HG03108 (cell line): ENCODE data around the gene FN3K.
"Not testable (repeated sequence)": the region's sequence is repeated elsewhere in the genome, so short reads cannot be mapped to it uniquely, and the experiment has no call there.

Source experiments
- ATAC-seq: cut with Tn5 transposase; IDR thresholded peaks from one replicate; pipeline ENCODE4 v1.9.1; 2021; ENCODE audit warnings: moderate library complexity; ENCODE audit not compliant: unreplicated experiment

FN3K gene

DNA sequence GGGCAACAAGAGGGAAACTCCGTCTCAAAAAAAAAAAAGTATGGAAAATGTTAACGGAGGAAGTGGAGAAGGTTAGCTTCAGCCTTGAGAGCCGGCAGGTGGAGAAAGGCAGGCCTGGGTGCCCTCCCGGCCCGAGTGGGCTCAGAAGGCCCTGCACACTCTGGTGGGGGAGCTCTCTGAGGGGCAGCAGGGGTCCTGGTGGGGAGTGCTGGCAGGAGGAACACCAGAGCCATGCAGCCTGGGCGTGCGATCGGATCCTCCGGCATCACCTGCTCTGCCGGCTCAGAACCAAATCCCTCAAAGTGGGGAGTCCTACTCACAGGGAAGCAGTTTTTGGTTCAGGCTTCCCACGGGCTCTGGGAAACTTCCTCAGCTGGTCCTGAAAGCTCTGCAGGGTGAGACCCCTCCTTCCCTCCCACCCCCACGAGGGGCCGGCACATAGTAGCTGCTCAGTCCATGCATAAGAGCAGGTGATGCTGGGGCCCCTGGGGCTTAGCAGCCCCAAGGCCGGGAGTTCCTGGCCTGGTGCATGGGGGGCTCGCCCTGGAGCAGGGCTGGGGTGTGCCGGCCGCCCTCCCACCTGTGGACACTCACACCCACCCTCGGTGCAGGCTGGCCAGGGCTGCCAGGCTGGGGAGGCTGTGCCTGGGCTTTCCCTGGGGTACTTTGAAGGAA is 1.2 kb downstream of the FN3K start:
- ATAC-seq = no peak

DNA sequence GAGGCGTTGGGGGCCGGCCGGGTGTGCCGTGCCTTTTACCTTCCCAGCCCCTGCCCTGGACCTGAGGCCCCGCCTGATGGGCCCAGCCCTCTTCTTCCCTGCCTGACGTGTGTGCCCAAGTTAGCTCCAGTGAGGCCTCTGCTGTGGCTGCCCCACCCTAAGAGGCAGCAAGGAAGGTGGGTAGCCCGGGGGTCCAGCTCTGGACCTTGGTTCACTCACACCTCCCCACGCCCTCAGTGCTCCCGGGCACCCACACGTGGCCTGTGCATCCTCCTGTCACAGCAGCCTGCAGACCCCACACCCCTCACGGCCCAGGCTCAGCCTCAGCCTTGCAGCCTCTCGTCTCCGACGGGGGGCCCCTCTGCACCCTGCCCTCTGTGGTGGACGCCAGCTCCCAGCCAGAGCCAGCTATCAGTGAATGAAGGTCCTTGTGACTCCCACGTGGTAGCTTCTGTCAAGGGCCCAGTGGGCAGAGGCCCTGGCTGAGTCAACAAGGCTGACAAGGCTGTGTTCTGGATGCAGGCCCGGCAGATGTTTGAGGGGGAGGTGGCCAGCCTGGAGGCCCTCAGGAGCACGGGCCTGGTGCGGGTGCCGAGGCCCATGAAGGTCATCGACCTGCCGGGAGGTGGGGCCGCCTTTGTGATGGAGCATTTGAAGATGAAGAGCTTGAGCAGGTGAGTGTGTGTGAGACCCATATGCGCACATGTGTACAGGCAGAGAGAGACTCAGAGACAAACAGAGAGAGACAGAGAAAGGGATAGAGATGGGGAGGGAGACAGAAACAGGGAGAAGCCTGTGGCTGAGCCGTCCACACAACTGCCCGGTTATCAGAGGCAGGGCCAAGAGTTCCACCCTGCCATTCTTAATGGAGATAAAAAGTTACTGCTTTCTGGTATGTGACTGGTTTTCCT is 2.8 kb downstream of the FN3K start:
- ATAC-seq = no peak

DNA sequence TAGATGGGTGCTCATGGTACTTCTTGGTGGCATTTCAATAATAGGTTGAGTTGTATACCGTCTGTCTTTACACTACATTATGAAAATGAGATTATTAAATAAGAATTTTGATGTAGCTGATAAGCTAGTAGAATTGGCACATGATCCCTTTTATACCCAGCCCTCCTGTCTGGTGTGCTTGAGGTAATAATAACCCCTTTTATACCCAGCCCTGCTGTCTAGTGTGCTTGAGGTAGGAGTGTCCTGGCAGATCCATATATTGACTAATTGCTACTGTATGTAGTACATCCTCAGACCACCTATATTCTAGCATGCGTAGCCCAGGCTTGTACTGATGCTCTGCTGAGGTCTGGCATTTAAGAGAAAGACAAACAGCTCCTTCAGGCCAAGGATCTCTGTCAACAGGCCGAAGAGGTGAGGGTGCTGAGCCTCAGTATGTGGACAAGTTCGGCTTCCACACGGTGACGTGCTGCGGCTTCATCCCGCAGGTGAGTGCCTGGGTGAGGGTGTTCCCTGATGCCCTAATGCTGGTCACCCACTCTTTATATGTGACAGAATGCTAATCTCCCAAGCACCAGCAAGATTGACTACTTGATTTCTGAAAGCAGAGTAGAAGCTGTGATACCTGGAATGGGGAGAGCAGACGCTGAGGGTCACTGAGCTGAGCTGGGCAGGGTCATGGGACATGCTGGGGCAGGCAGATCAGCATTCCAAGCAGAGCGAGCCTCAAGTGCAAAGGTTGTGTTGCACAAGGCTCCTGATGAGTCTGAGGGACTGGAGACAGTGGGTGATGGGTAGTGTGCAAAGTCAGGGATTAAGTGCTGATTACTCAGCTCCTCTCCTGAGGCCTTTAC is 5.7 kb downstream of the FN3K start:
- no peak for ATAC-seq

DNA sequence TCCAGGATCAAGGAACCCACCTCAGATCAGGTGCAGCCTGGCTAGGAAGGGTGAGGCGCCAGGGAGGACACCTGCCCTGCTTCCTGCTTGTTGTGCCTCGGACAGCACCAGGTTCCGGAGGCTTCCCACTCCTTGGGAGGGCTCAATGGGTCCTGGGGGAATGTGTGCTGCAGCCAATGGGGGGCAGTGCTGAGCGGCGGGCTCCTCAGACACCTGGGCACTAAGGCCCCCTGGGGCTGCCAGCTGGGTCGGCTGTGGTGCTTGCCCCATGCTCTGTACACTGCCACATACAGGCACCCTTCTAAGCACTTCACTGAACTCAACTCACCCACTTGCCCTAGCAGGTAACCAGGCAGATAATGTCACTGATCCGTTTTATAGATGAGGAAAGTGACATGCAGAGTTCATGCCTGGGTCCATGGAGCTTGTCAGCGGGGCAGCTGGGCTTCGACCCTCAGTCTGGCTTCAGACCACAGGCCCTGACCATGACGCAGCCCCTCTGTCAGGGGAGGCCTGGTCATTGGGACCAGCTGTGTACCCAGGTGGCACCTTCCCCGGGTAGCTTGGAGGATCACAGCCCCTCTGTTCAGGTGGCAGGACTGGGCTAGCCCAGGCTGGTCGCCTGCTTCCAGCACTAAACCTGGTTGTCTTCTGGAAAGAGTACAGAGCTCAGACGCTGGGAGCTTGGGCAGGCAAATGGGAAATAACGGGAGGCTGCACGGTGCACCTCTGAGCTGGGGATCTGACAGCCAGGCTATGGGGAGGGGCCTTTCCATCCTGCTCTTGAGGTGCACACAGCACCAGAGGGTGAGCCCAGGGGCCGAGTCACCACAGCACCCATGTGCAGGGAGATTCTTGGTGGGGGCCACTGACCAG is 8.2 kb downstream of the FN3K start:
- ATAC-seq = no peak

DNA sequence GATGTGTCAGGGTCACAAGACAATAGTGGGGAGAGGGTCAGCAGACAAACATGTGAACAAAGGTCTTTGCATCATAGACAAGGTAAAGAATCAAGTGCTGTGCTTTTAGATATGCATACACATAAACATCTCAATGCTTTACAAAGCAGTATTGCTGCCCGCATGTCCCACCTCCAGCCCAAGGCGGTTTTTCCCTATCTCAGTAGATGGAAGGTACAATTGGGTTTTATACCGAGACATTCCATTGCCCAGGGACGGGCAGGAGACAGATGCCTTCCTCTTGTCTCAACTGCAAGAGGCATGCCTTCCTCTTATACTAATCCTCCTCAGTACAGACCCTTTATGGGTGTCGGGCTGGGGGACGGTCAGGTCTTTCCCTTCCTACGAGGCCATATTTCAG is 9.3 kb downstream of the FN3K start:
- not testable (repeated sequence) for ATAC-seq

DNA sequence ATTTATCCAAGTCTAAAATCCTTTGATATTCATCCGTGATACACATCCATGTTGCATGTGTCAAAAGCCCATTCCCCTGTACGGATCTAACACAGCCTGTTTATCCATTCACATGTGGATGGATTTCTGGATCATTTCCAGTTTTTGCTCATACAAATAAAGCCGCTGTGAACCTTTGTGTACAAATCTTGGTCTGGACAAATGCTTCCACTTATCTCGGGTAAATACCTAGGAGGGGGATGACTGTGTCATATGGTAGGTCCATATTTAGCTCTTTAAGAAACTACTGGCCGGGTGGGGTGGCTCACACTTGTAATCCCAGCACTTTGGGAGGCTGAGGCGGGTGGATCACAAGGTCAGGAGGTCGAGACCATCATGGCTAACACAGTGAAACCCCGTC is 10.1 kb downstream of the FN3K start:
- no peak for ATAC-seq

DNA sequence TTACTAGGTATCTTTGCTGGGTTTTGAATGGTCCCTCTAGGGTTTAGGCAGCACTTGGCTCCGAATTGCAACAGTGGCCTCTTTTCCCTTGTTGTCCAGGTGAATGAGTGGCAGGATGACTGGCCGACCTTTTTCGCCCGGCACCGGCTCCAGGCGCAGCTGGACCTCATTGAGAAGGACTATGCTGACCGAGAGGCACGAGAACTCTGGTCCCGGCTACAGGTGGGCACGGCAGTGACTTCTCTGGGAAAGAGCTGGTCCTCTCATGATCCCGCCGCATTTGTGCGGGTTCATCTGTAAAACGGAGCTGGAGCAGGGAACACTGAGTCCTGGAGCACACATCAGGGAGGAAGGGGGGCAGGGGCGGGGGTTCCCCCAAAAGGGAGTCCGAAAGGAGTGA is 13.3 kb downstream of the FN3K start:
- ATAC-seq = no peak

DNA sequence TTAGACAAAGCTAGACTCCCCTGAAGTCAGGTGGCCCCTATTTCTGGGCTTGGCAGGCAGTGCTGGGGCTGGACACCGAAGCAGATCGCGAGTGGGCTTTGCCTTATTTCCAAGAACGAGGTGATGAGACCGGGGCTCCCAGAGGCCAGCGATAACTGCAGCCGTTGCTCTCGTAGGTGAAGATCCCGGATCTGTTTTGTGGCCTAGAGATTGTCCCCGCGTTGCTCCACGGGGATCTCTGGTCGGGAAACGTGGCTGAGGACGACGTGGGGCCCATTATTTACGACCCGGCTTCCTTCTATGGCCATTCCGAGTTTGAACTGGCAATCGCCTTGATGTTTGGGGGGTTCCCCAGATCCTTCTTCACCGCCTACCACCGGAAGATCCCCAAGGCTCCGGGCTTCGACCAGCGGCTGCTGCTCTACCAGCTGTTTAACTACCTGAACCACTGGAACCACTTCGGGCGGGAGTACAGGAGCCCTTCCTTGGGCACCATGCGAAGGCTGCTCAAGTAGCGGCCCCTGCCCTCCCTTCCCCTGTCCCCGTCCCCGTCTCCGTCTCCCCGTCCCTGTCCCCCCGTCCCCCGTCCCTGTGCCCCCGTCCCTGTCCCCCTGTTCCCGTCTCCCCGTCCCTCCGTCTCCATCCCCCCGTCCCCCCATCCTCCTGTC is 15.0 kb downstream of the FN3K start:
- no peak for ATAC-seq

DNA sequence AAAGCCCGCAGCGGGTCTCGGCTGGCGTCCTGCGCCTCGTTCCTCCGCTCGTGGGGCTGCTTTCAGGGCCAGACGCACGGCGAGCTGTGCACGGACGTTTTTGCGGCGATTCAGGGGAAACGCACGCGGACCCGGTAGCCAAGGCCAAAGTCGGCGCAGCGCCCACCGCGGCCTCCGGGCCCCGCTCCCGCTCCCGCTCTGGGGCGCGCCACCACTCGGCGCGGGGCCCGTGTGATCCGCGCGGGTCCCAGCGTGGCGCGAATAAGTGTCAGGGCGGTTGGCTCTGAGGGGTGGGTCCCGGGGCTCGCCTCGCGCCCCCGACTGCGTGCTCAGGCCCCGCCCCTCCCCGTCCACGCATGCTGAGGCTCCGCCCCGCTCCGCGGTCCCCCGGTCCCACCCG is 15.8 kb downstream of the FN3K start:
- no peak for ATAC-seq

DNA sequence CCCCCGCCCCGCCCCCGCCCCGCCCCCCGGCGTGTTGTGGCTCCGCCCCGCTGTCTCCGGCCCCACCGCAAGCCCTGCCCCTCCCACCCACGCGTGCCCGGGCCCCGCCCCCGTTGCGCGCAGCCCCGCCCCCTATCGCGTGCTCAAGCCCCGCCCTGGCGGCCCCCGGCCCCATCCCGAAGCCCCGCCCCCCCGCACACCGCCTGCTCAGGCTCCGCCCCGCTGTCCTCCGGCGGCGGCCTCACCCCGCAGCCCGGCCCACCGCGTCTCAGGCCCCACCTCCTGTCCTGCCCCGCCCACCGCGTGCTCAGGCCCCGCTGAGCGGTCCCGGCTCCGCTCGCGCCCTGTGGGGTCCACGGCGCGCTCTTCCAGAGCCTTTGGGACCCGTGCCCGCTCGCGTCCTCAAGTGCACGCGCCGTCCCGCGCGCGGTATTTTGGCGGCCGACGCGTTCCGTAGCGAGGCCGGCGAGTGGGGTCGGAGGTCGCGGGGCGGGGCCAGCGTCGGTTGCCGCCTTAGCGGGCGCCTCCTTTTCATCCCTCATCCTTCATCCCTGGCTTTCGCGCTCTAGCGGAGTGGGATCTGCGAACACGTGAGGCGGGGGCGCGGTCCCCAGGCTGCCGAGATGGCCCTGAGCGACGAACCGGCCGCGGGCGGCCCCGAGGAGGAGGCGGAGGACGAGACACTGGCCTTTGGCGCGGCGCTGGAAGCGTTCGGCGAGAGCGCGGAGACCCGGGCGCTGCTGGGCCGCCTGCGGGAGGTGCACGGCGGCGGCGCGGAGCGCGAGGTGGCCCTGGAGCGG is 16.4 kb downstream of the FN3K start, which contains the start of gene TBCD:
Gene TBCD, plus strand, starts transcription at position 495 of the 800 bp plus-strand sequence. Its CDS starts 129 bp downstream, at position 624.
- ATAC-seq = peak; percentile 68

DNA sequence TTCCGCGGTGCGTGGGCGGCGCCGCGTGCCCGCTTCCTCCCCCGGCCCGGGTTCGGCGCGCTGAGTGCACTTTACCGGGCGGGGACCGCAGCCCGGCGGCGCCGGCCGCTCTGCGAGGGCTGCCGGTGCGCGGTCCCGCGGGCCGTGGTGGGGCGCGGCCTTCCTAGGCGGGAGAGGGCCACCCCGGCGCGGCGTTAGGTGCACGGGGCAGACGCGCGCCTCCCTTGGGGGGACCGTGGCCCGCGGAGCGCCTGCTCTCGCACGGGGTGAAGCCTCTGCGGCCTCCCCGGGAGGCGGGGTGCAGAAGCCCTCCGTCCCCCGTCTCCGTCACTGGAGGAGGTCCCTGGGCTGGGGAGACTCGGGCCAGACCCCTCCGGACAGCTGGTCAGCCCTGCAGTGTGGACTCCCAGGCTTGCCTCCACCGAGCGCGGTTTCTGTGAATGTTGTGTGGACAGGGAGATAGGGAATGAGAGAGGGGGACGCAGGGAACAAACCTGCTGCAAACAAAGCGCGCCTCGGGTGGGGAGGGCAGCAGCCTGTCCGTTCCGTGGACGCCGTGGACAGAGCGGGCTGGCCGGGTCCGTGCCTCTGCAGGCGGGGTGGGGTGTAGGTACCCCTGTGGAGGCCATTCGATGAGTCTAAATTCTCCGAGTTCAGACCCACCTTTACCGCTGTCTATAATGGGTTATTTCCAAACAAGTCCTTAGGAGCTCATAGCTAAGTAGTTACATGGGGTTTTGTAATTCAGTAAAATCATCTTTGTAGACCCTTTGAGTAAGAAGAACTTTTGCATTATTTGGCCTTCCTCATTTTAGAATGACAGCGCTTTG is 17.2 kb downstream of the FN3K start:
- peak; percentile 14 for ATAC-seq

DNA sequence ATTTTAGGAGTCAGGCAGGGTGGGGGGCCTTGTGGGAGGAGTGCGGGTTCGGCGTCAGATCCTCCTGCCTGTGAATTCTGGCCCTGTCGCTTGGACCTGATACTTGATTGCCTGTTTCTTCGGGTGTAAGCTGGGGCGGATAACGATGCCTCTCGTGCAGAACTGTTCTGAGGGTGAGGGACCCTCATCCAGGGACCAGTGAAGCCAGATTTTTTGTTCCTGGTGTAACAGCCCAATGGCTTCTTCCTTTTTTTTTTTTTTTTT is 17.7 kb downstream of the FN3K start:
- ATAC-seq = no peak

DNA sequence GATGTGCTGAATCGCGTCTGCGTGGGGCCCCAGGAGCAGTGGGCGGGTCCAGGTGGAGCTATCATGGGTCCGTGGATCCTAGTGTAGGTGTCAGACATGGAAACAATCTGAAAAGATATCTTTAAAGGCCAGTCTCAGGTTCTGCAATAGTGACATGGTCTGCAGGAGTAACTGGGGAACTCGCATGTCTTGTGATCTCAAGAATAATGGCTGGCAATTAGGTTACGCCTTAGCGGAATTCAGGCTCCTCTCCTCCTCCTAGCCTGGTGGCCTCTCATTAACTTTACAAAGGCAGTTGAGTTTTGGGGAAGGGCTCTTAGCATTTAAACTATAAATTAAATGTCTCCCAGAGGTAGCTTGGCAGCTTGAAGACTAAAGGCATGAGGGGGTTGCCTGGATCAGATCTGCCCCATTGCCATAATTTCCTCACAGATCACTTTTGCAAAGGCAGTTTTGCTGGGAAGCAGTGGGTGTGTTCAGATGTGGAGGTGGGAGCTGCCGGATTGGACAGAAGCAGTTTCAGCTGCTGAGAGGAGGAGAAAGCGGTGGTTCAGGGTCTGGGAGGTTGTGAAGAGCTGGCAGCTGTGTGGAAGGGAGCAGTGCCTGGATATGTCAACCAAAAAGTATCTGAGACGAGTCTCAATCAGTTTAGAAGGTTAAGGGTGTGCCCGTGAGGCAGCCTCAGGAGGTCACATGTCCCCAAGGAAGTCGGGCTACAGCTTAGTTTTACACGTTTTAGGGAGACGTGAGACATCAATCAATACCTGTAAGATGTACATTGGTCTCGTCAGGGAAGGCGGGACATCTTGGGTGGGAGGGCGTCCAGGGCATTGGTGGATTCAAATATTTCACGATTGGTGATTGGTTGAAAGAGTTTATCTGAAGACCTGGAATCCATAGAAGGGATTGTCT is 19.1 kb downstream of the FN3K start:
- no peak for ATAC-seq

DNA sequence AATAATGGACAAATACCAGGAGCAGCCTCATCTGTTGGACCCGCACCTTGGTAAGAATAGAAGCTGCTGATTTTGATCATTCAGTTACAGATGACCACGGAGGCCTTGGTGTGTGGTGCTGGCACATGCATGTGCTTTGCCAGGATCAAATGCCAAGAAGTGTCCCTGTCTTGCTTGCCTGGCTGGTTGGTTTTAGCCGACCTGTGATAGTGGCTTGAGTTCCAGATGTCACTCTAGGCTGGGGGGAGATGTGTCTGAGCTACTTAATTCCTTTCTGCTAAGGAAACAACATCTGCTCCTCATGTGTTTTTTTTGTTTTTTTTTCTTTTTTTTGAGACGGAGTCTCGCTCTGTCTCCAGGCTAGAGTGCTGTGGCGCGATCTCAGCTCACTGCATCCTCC is 20.8 kb downstream of the FN3K start:
- ATAC-seq = no peak

DNA sequence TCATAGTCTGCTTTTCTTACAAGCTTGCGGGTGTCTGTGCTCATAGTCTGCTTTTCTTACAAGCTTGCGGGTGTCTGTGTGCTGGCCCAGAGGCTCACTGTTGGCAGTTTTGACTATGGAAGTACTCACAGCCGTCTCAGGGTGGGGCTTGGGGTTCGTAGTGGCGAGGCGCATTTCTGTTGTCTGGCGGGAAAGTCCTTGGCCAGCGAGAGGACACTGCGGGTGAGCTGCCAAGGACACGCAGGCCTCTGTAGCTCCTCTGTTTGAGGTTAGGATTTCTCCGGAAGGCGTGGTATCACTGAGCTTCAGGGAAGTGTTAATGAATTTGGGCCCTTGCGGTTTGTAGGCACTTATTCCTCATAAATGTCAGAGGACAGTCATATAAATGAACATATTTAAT is 30.0 kb downstream of the FN3K start:
- no peak for ATAC-seq

DNA sequence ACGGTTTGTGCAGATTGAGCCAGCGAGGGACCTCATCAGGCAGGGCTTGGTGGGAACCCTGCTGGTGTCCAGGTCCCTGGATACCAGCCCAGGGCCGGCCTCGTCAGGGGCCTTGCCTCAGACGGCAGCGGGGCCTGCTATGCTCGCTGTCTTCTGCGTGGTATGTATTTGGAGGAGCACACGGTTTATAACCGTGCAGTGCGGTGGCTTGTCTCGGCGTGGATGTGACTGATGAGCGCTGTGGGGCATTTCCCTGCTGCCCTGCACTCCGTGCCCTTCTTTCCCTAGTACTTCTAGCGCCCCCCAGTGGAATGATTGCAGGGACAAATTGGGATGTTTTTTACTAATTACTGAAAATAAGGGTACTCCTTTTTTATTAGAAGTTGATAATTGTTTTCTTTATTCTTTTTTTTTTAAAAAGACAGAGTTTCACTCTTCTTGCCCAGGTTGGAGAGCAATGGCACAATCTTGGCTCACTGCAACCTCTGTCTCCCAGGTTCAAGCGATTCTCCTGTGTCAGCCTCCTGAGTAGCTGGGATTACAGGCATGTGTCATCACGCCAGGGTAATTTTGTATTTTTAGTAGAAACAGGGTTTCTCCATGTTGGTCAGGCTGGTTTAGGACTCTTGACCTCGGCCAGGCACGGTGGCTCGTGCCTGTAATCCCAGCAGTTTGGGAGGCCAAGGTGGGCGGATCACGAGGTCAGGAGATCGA is 31.8 kb downstream of the FN3K start:
- no peak for ATAC-seq

DNA sequence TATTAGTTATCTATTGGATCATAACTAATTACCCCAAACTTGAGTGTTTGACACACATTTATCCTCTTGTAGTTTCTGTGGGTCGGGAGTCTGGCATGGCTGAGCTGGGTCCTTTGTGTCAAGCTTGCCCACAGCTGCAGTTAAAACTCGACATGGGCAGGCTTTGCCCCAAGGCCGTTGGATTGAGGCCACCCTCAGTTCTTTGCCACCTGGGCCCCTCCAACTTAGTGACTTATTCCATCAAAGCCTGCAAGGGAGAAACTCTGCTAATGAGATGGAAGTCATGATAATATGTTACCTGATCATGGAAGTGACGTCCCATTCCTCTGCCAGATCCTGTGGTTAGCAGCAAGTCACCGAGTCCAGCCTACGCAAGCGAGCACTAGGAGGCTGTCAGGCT is 33.6 kb downstream of the FN3K start:
- ATAC-seq = no peak
